ENCODE measurements around the gene FASTK.

DNA sequence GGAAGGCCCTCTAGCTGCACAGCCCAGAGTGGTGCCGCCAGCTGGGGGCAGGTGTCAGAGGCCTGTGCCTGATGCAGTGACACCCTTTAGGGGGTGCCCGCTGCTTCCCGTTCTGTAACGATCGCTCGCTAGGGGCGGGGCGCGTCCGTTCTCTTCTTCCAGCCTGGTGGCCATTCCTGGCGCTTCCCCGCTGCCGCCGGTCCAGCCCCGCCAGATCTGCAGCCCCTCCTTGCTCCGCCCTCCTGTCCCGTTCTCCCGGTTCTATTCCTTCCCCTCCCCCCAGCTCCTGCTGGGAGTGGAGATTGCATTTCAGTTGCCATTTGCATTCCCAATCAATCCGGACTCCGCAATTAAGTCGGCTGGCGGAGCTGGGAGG is 44.8 kb upstream of the FASTK start:
- TF ChIP-seq ZC3H10 (CRISPR knock-in tag; IDR thresholded peaks at IDR 0.05) (no peak), GLIS3 (CRISPR knock-in tag; IDR thresholded peaks at IDR 0.05) (no peak), ARNTL (CRISPR knock-in tag; IDR thresholded peaks at IDR 0.05; ENCODE audit: borderline replicate concordance, low read depth) (no peak), OSR1 (CRISPR knock-in tag; IDR thresholded peaks at IDR 0.05) (no peak), ZNF8 (CRISPR knock-in tag; IDR thresholded peaks at IDR 0.05) (no peak)
- TF ChIP-seq, protein P1, sequence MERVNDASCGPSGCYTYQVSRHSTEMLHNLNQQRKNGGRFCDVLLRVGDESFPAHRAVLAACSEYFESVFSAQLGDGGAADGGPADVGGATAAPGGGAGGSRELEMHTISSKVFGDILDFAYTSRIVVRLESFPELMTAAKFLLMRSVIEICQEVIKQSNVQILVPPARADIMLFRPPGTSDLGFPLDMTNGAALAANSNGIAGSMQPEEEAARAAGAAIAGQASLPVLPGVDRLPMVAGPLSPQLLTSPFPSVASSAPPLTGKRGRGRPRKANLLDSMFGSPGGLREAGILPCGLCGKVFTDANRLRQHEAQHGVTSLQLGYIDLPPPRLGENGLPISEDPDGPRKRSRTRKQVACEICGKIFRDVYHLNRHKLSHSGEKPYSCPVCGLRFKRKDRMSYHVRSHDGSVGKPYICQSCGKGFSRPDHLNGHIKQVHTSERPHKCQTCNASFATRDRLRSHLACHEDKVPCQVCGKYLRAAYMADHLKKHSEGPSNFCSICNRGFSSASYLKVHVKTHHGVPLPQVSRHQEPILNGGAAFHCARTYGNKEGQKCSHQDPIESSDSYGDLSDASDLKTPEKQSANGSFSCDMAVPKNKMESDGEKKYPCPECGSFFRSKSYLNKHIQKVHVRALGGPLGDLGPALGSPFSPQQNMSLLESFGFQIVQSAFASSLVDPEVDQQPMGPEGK (CRISPR knock-in tag; IDR thresholded peaks at IDR 0.05; ENCODE audit: borderline replicate concordance) = no peak
- TF ChIP-seq, protein P2, sequence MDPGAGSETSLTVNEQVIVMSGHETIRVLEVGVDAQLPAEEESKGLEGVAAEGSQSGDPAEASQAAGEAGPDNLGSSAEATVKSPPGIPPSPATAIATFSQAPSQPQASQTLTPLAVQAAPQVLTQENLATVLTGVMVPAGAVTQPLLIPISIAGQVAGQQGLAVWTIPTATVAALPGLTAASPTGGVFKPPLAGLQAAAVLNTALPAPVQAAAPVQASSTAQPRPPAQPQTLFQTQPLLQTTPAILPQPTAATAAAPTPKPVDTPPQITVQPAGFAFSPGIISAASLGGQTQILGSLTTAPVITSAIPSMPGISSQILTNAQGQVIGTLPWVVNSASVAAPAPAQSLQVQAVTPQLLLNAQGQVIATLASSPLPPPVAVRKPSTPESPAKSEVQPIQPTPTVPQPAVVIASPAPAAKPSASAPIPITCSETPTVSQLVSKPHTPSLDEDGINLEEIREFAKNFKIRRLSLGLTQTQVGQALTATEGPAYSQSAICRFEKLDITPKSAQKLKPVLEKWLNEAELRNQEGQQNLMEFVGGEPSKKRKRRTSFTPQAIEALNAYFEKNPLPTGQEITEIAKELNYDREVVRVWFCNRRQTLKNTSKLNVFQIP (CRISPR knock-in tag; IDR thresholded peaks at IDR 0.05; ENCODE audit: borderline replicate concordance, low read depth) = no peak

Data from SK-N-SH treated with all-trans-retinoic acid at 6 μM for 48 hours (cell line).